Neural progenitor cell (in vitro differentiated cells): ENCODE data around the gene NSG2.

ENCODE experiments used
- EZH2 ChIP-seq: fragments of 200-600 bp; sonication (generic); IDR thresholded peaks from 2 replicates; pipeline ENCODE4 v1.6.1; 2017; ENCODE audit warnings: antibody characterized with exemption, mild to moderate bottlenecking, moderate library complexity
- TF ChIP-seq, protein P1 (sequence below): fragments of 200-600 bp; sonication (generic); IDR thresholded peaks from 2 replicates; pipeline ENCODE4 v1.5.1; 2017; ENCODE audit warnings: antibody characterized with exemption, mild to moderate bottlenecking

DNA sequence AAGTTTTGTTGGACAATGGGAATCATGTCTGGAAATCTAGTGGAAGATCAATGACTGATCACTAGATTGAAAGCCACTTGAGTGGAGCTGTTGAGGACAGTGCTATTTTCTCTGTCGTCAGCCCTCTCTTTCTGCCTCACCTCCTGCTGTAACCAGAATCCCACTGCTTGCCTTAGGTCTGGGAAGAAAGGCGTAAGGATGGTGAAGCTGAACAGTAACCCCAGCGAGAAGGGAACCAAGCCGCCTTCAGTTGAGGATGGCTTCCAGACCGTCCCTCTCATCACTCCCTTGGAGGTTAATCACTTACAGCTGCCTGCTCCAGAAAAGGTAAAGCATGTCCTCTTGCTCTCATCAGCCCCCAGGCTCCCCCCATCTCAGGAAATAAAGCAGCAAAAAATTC, 1.1 kb downstream of the NSG2 start:
- TF ChIP-seq, protein P1, sequence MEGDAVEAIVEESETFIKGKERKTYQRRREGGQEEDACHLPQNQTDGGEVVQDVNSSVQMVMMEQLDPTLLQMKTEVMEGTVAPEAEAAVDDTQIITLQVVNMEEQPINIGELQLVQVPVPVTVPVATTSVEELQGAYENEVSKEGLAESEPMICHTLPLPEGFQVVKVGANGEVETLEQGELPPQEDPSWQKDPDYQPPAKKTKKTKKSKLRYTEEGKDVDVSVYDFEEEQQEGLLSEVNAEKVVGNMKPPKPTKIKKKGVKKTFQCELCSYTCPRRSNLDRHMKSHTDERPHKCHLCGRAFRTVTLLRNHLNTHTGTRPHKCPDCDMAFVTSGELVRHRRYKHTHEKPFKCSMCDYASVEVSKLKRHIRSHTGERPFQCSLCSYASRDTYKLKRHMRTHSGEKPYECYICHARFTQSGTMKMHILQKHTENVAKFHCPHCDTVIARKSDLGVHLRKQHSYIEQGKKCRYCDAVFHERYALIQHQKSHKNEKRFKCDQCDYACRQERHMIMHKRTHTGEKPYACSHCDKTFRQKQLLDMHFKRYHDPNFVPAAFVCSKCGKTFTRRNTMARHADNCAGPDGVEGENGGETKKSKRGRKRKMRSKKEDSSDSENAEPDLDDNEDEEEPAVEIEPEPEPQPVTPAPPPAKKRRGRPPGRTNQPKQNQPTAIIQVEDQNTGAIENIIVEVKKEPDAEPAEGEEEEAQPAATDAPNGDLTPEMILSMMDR, result no peak
- no peak for TF ChIP-seq EZH2
